HG03571 (cell line): ENCODE data around the gene ZMYM4.
"Not testable (repeated sequence)": the region's sequence is repeated elsewhere in the genome, so short reads cannot be mapped to it uniquely, and the experiment has no call there.

Experiments used
- ATAC-seq: cut with Tn5 transposase; IDR thresholded peaks from one replicate; pipeline ENCODE4 v1.9.1; 2021; ENCODE audit not compliant: unreplicated experiment

Gene ZMYM4

GRCh38 chr1:35268282-35269200, at the start of gene ZMYM4:
Gene ZMYM4 (plus strand): TSS chr1:35268709. CDS start chr1:35269047, 338 bp downstream.
- peak; percentile 90 for ATAC-seq

GRCh38 chr1:35220976-35221375, 47.5 kb upstream of the ZMYM4 start:
- no peak for ATAC-seq

- ATAC-seq = no peak
These were observed 46.0 kb upstream of the ZMYM4 start for GRCh38 chr1:35222322-35223083.

GRCh38 chr1:35223084-35223630, 45.4 kb upstream of the ZMYM4 start:
- ATAC-seq = no peak

GRCh38 chr1:35226546-35226945, 42.0 kb upstream of the ZMYM4 start:
- no peak for ATAC-seq

GRCh38 chr1:35229587-35230360, 38.7 kb upstream of the ZMYM4 start:
- ATAC-seq = no peak

GRCh38 chr1:35231287-35231686, 37.2 kb upstream of the ZMYM4 start:
- ATAC-seq = no peak

GRCh38 chr1:35236772-35237171, 31.7 kb upstream of the ZMYM4 start:
- ATAC-seq = not testable (repeated sequence)

GRCh38 chr1:35243691-35244090, 24.8 kb upstream of the ZMYM4 start:
- no peak for ATAC-seq

- no peak for ATAC-seq
These were observed 21.3 kb upstream of the ZMYM4 start for GRCh38 chr1:35247256-35247655.

GRCh38 chr1:35253941-35254340, 14.6 kb upstream of the ZMYM4 start:
- ATAC-seq = no peak

GRCh38 chr1:35255276-35255675, 13.2 kb upstream of the ZMYM4 start:
- ATAC-seq = no peak

- no peak for ATAC-seq
These were observed 8.9 kb upstream of the ZMYM4 start for GRCh38 chr1:35259561-35259960.

- ATAC-seq = no peak
These were observed 6.9 kb upstream of the ZMYM4 start for GRCh38 chr1:35261412-35262120.

GRCh38 chr1:35264035-35264434, 4.5 kb upstream of the ZMYM4 start:
- ATAC-seq = no peak

GRCh38 chr1:35264871-35265270, 3.6 kb upstream of the ZMYM4 start:
- ATAC-seq = no peak

- ATAC-seq = no peak
These were observed 2.2 kb upstream of the ZMYM4 start for GRCh38 chr1:35266306-35266705.

- no peak for ATAC-seq
These were observed 886 bp downstream of the ZMYM4 start for GRCh38 chr1:35269201-35269988.

- ATAC-seq = no peak
These were observed 1.4 kb downstream of the ZMYM4 start for GRCh38 chr1:35269989-35270289.

- no peak for ATAC-seq
These were observed 2.3 kb downstream of the ZMYM4 start for GRCh38 chr1:35270836-35271235.
